ENCODE measurements around the gene LCE3C. TPM values are rescaled to one million over a fixed set of nuclear protein-coding genes. Genes with fewer than 3 reads are reported as not detected.

Gene LCE3C
- total RNA-seq, 4 donors from 2014 or later: not detected

GRCh38 chr1:152585586-152585985 lies 14.4 kb upstream of the LCE3C start:
- WGBS, 2 donors (ENCODE audit: low coverage in 1 of 2): no CpG with 5 or more reads among the region's 1 CpG
- TF ChIP-seq CTCF (IDR thresholded peaks at IDR 0.05): no peak
- TF ChIP-seq EP300 (IDR thresholded peaks at IDR 0.05; ENCODE audit: low read depth): no peak
- no peak for TF ChIP-seq POLR2A (IDR thresholded peaks at IDR 0.05)
- TF ChIP-seq POLR2AphosphoS5 (IDR thresholded peaks at IDR 0.05): no peak
- Histone ChIP-seq H3K36me3 (no peaks in the 10 kb centered on the region), H3K27ac (no peak overlapping the region), H3K9me3 (no peaks in the 10 kb centered on the region), H3K4me3 (no peak overlapping the region), H3K27me3 (no peaks in the 10 kb centered on the region), H3K4me1 (no peaks in the 10 kb centered on the region)
- DNase-seq: no peak
- intact Hi-C loops (cut with DNase I; ENCODE audit: low total_unique reads) (no loop called here), in situ Hi-C loops (cut with MboI; ENCODE audit: low pct_ligation_motif_present in 1 of 4, low pct_unique_long_range_greater_than_20kb in 1 of 4, low sequenced_read_pairs in 3 of 4) (no loop called here)

GRCh38 chr1:152596986-152597385 lies 3.0 kb upstream of the LCE3C start:
- Histone ChIP-seq H3K4me3 (no peak overlapping the region), H3K27ac (no peak overlapping the region), H3K36me3 (no peaks in the 10 kb centered on the region), H3K9me3 (no peaks in the 10 kb centered on the region), H3K27me3 (no peaks in the 10 kb centered on the region), H3K4me1 (no peaks in the 10 kb centered on the region)
- WGBS, 2 donors (ENCODE audit: low coverage in 1 of 2): 86% methylated on average over 2 of the region's 2 CpGs; no CpG with 5 or more reads in 1 of the 2 donors
- TF ChIP-seq POLR2A (IDR thresholded peaks at IDR 0.05) (no peak), CTCF (IDR thresholded peaks at IDR 0.05) (no peak), EP300 (IDR thresholded peaks at IDR 0.05; ENCODE audit: low read depth) (no peak), POLR2AphosphoS5 (IDR thresholded peaks at IDR 0.05) (no peak)
- intact Hi-C loops (cut with DNase I; ENCODE audit: low total_unique reads): no loop called here
- DNase-seq: no peak
- in situ Hi-C loops (cut with MboI; ENCODE audit: low pct_ligation_motif_present in 1 of 4, low pct_unique_long_range_greater_than_20kb in 1 of 4, low sequenced_read_pairs in 3 of 4): no loop called here

DNA sequence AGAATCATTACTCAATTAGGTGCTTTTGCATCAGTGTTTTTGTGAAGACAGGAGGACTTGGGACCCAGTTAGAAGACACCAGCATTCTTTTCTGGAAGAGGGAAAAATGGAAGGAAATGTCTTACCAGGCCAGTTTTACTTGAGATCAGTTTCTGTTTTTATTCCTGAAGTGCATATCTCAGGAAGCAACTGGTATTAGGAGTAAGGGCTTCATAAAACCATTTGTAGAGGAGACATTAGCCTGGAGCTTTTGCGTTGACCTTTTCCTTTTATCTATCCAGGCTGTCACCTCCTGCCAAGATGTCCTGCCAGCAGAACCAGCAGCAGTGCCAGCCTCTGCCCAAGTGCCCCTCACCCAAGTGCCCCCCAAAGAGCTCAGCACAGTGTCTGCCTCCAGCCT lies 13.5 kb downstream of the LCE3C start, which contains the start of gene LCE3B:
Gene LCE3B, plus strand, starts transcription at position 301 of the 400 bp plus-strand sequence. Its CDS starts 0 bp downstream, at position 301.
- no peak for DNase-seq
- Histone ChIP-seq H3K4me1 (no peaks in the 10 kb centered on the region), H3K36me3 (no peaks in the 10 kb centered on the region), H3K9me3 (peaks cover under 1 to 5% of the 10 kb centered on the region in 2 donors), H3K27ac (no peak within 1 kb of the TSS), H3K4me3 (no peak within 1 kb of the TSS), H3K27me3 (no peaks in the 10 kb centered on the region)
- 100% methylated on average over 1 of the region's 1 CpG; no CpG with 5 or more reads in 1 of the 2 donors for WGBS, 2 donors (ENCODE audit: low coverage in 1 of 2)
- TF ChIP-seq POLR2A (IDR thresholded peaks at IDR 0.05): no peak
- no peak for TF ChIP-seq POLR2AphosphoS5 (IDR thresholded peaks at IDR 0.05)
- no peak for TF ChIP-seq CTCF (IDR thresholded peaks at IDR 0.05)
- intact Hi-C loops (cut with DNase I; ENCODE audit: low total_unique reads): no loop called here
- in situ Hi-C loops (cut with MboI; ENCODE audit: low pct_ligation_motif_present in 1 of 4, low pct_unique_long_range_greater_than_20kb in 1 of 4, low sequenced_read_pairs in 3 of 4): no loop called here

GRCh38 chr1:152621993-152622392 lies 22.0 kb downstream of the LCE3C start:
- H3K4me1 ChIP-seq: no peaks in the 10 kb centered on the region
- in situ Hi-C loops (cut with MboI; ENCODE audit: low pct_ligation_motif_present in 1 of 4, low pct_unique_long_range_greater_than_20kb in 1 of 4, low sequenced_read_pairs in 3 of 4) (no loop called here), intact Hi-C loops (cut with DNase I; ENCODE audit: low total_unique reads) (no loop called here)
- no peaks in the 10 kb centered on the region for H3K36me3 ChIP-seq
- no peaks in the 10 kb centered on the region for H3K27me3 ChIP-seq
- H3K4me3 ChIP-seq: no peak overlapping the region
- 80% methylated on average over 2 to 3 of the region's 3 CpGs for WGBS, 2 donors (ENCODE audit: low coverage in 1 of 2)
- no peak overlapping the region for H3K27ac ChIP-seq
- H3K9me3 ChIP-seq: peaks cover 3 to 12% of the 10 kb centered on the region in 2 donors
- no peak for TF ChIP-seq EP300 (IDR thresholded peaks at IDR 0.05; ENCODE audit: low read depth)
- no peak for TF ChIP-seq POLR2AphosphoS5 (IDR thresholded peaks at IDR 0.05)
- TF ChIP-seq POLR2A (IDR thresholded peaks at IDR 0.05): no peak
- no peak for TF ChIP-seq CTCF (IDR thresholded peaks at IDR 0.05)
- no peak for DNase-seq
